ENCODE data around the gene ABRAXAS1. TPM values are rescaled to one million over a fixed set of nuclear protein-coding genes. Genes with fewer than 3 reads are reported as not detected.

Gene ABRAXAS1
- total and polyA plus RNA-seq, 2 of the 13 experiments (the other 11 are each of a cell fraction or from before 2014, with no cell fraction given) = 14.1 to 14.7 TPM

DNA sequence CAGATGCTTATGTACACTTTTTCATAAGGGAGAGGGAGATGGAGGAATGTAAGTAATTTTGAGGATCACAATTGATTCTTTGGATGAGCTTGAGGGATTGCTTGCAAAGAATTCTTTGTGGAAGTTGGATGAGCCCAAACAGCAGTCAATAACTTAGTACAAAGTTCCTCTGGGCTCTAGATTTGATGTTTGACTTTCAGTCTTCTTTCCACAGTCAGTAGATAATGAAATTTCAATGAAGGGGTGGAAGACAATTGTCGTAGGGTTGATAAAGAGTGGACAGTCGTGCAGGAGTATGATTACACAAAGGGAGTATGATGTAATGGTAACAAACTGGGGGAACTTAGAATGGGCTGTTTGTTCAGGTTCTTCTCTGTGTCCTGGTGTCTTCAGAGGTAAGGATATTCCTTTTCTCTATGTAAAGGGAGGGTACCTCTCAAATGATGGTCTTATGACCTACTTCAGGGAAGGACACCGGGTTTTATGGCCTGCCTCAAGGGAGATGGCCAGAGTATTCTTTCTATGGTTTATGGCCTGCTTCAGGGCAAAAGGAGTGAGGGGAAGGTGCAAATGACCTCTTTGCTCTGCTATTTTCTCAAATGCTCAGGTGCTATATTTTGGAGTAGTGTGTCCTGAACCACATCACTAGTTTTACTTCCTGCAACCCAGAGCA lies 1.7 kb upstream of the ABRAXAS1 start (continued):
- TF ChIP-seq ATF1 (CRISPR knock-in tag; IDR thresholded peaks at IDR 0.05) (0 out of 2 replicates have a peak, but pooled peaks have one; percentile 16), NR2F2 (IDR thresholded peaks at IDR 0.05; ENCODE audit: borderline replicate concordance, low read depth) (no peak), FOXA3 (CRISPR knock-in tag; IDR thresholded peaks at IDR 0.05) (peak; percentile 30), MTA3 (CRISPR knock-in tag; IDR thresholded peaks at IDR 0.05) (no peak), TAF15 (IDR thresholded peaks at IDR 0.05; ENCODE audit: low read depth, low read length, poor library complexity, severe bottlenecking) (no peak), KAT2B (IDR thresholded peaks at IDR 0.05; ENCODE audit: borderline replicate concordance, low read depth, low read length) (no peak), HNRNPK (IDR thresholded peaks at IDR 0.05; ENCODE audit: low read depth, low read length, poor library complexity, severe bottlenecking) (no peak), ZNF773 (CRISPR knock-in tag; IDR thresholded peaks at IDR 0.05; ENCODE audit: borderline replicate concordance) (no peak), KLF16 (CRISPR knock-in tag; IDR thresholded peaks at IDR 0.05) (peak in 1 of 2 experiments; percentile 16; a peak in 1 of 4 replicates), ARID2 (CRISPR knock-in tag; IDR thresholded peaks at IDR 0.05; ENCODE audit: borderline replicate concordance) (no peak), EP300 (IDR thresholded peaks at IDR 0.05; ENCODE audit: low read depth in 2 of 2, low read length in 2 of 2) (peak in 1 of 2 experiments; percentile 31; a peak in 1 of 4 replicates), EP300 (CRISPR knock-in tag; IDR thresholded peaks at IDR 0.05; ENCODE audit: borderline replicate concordance) (no peak), SOX5 (CRISPR knock-in tag; IDR thresholded peaks at IDR 0.05; ENCODE audit: borderline replicate concordance) (peak; percentile 85), FOXP1 (IDR thresholded peaks at IDR 0.05) (no peak), FOXP1 (CRISPR knock-in tag; IDR thresholded peaks at IDR 0.05) (peak; percentile 46; the same call in 1 of the 2 replicates), ATF7 (IDR thresholded peaks at IDR 0.05) (peak; percentile 66), ATF7 (CRISPR knock-in tag; IDR thresholded peaks at IDR 0.05) (no peak), NFIC (IDR thresholded peaks at IDR 0.05; ENCODE audit: low read length) (0 out of 2 replicates have a peak, but pooled peaks have one; percentile 14), HDAC2 (CRISPR knock-in tag; IDR thresholded peaks at IDR 0.05) (0 out of 2 replicates have a peak, but pooled peaks have one; percentile 13), GATAD2A (CRISPR knock-in tag; IDR thresholded peaks at IDR 0.05) (peak; percentile 73), CAMTA2 (CRISPR knock-in tag; IDR thresholded peaks at IDR 0.05; ENCODE audit: borderline replicate concordance) (no peak), TEAD3 (CRISPR knock-in tag; optimal IDR thresholded peaks at IDR 0.05; ENCODE audit: borderline replicate concordance) (peak; percentile 66), ZNF570 (CRISPR knock-in tag; IDR thresholded peaks at IDR 0.05; ENCODE audit: borderline replicate concordance) (no peak), ELF3 (CRISPR knock-in tag; IDR thresholded peaks at IDR 0.05) (0 out of 2 replicates have a peak, but pooled peaks have one; percentile 21), HNF4A (CRISPR knock-in tag; IDR thresholded peaks at IDR 0.05) (peak; percentile 58)
- TF ChIP-seq, protein P1, sequence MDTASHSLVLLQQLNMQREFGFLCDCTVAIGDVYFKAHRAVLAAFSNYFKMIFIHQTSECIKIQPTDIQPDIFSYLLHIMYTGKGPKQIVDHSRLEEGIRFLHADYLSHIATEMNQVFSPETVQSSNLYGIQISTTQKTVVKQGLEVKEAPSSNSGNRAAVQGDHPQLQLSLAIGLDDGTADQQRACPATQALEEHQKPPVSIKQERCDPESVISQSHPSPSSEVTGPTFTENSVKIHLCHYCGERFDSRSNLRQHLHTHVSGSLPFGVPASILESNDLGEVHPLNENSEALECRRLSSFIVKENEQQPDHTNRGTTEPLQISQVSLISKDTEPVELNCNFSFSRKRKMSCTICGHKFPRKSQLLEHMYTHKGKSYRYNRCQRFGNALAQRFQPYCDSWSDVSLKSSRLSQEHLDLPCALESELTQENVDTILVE (CRISPR knock-in tag; IDR thresholded peaks at IDR 0.05) = 0 out of 2 replicates have a peak, but pooled peaks have one; percentile 27
- TF ChIP-seq, protein P2, sequence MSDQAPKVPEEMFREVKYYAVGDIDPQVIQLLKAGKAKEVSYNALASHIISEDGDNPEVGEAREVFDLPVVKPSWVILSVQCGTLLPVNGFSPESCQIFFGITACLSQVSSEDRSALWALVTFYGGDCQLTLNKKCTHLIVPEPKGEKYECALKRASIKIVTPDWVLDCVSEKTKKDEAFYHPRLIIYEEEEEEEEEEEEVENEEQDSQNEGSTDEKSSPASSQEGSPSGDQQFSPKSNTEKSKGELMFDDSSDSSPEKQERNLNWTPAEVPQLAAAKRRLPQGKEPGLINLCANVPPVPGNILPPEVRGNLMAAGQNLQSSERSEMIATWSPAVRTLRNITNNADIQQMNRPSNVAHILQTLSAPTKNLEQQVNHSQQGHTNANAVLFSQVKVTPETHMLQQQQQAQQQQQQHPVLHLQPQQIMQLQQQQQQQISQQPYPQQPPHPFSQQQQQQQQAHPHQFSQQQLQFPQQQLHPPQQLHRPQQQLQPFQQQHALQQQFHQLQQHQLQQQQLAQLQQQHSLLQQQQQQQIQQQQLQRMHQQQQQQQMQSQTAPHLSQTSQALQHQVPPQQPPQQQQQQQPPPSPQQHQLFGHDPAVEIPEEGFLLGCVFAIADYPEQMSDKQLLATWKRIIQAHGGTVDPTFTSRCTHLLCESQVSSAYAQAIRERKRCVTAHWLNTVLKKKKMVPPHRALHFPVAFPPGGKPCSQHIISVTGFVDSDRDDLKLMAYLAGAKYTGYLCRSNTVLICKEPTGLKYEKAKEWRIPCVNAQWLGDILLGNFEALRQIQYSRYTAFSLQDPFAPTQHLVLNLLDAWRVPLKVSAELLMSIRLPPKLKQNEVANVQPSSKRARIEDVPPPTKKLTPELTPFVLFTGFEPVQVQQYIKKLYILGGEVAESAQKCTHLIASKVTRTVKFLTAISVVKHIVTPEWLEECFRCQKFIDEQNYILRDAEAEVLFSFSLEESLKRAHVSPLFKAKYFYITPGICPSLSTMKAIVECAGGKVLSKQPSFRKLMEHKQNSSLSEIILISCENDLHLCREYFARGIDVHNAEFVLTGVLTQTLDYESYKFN (CRISPR knock-in tag; conservative IDR thresholded peaks at IDR 0.05) = peak; percentile 75
- TF ChIP-seq, protein P3, sequence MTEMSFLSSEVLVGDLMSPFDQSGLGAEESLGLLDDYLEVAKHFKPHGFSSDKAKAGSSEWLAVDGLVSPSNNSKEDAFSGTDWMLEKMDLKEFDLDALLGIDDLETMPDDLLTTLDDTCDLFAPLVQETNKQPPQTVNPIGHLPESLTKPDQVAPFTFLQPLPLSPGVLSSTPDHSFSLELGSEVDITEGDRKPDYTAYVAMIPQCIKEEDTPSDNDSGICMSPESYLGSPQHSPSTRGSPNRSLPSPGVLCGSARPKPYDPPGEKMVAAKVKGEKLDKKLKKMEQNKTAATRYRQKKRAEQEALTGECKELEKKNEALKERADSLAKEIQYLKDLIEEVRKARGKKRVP (CRISPR knock-in tag; IDR thresholded peaks at IDR 0.05) = peak in 1 of 2 experiments; percentile 70; a peak in 1 of 4 replicates

All from HepG2 (cell line).